Large intestine (tissue), 3 donors: ENCODE results near the gene ADGRF3. TPM values are rescaled to one million over a fixed set of nuclear protein-coding genes. Genes with fewer than 3 reads are reported as not detected.
"Not testable (repeated sequence)": the region's sequence is repeated elsewhere in the genome, so short reads cannot be mapped to it uniquely, and the experiment has no call there.

Source experiments
- DNase-seq, 2 donors: peaks; one replicate each; pipeline versions ENCODE4 v3.0.0 to v3.0.0-alpha.2; 2013
- H3K27ac ChIP-seq: one replicate; pipeline ENCODE4 v1.5.1; 2013; ENCODE audit warnings: low read length
- H3K27me3 ChIP-seq: 2 replicates; pipeline ENCODE4 v1.6.1; 2013; ENCODE audit warnings: low read length; ENCODE audit not compliant: control insufficient read depth, insufficient read depth
- H3K36me3 ChIP-seq: 2 replicates; pipeline ENCODE4 v1.6.1; 2013; ENCODE audit warnings: low read length; ENCODE audit not compliant: control insufficient read depth, insufficient read depth
- H3K4me1 ChIP-seq: one replicate; pipeline ENCODE4 v1.6.1; 2013; ENCODE audit warnings: low read length; ENCODE audit not compliant: control insufficient read depth, insufficient read depth
- H3K4me3 ChIP-seq: one replicate; pipeline ENCODE4 v1.5.1; 2013; ENCODE audit warnings: low read length
- H3K9me3 ChIP-seq: one replicate; pipeline ENCODE4 v1.6.1; 2013; ENCODE audit warnings: mild to moderate bottlenecking, low read depth, low read length, moderate library complexity; ENCODE audit not compliant: control insufficient read depth
- WGBS: methylation state at CpG from one replicate; pipeline ENCODE4 v1.1.5; 2013; ENCODE audit warnings: low lambda C conversion rate; ENCODE audit not compliant: insufficient coverage; 5-methylcytosine and 5-hydroxymethylcytosine counted together
- polyA plus RNA-seq: library from polyadenylated mRNA; unstranded; fragments of 120-200 nt; gene quantifications from one replicate; pipeline ENCODE4 v1.2.1, GENCODE V29; 2013

Gene ADGRF3
- polyA plus RNA-seq, 1 donor, result 0.73 TPM

- no peak overlapping the region for H3K4me3 ChIP-seq
- no peaks in the 10 kb centered on the region for H3K27me3 ChIP-seq
- H3K9me3 ChIP-seq, result no peaks in the 10 kb centered on the region
- H3K36me3 ChIP-seq, result peaks cover 20% of the 10 kb centered on the region
- no peak overlapping the region for H3K27ac ChIP-seq
- no peak for DNase-seq
- WGBS, result no CpG with 5 or more reads among the region's 4 CpGs
- no peaks in the 10 kb centered on the region for H3K4me1 ChIP-seq
Measured at GRCh38 chr2:26268213-26268612, 78.4 kb downstream of the ADGRF3 start.

GRCh38 chr2:26258836-26259235 lies 87.8 kb downstream of the ADGRF3 start:
- not testable (repeated sequence) for H3K27ac ChIP-seq, H3K4me1 ChIP-seq, H3K27me3 ChIP-seq, H3K9me3 ChIP-seq, H3K4me3 ChIP-seq, DNase-seq
- H3K36me3 ChIP-seq, result peaks cover 43% of the 10 kb centered on the region
- WGBS, result no CpG with 5 or more reads among the region's 8 CpGs

Other genes with a start within 250 kb of the ADGRF3 start
- 2.4 TPM for gene GAREM2, start 173.7 kb downstream of the ADGRF3 start, polyA plus RNA-seq
- 219 TPM for gene HADHA, start 102.2 kb downstream of the ADGRF3 start, polyA plus RNA-seq
- gene HADHB, start 101.8 kb downstream of the ADGRF3 start, polyA plus RNA-seq, result 115 TPM
- 36.8 TPM for gene SELENOI, start 646 bp downstream of the ADGRF3 start, polyA plus RNA-seq
- gene DRC1, start 55.1 kb upstream of the ADGRF3 start, polyA plus RNA-seq, result 0.76 TPM
- 5.4 TPM for gene OTOF, start 131.3 kb upstream of the ADGRF3 start, polyA plus RNA-seq